Stomach (tissue), 4 donors: ENCODE measurements around the gene POLE.

ENCODE experiments used
- CTCF ChIP-seq, 7 experiments: fragments of 450-650 bp in 4 of 7; fragments of 200-600 bp in 3 of 7; sonication (generic) in 3 of 7; IDR thresholded peaks; one replicate each; pipeline ENCODE4 v1.5.1; 2016 to 2019; ENCODE audit warnings: antibody characterized with exemption in 7 of 7, control low read depth in 2 of 7, mild to moderate bottlenecking in 1 of 7
- EP300 ChIP-seq: sonication (generic); formaldehyde crosslinking; IDR thresholded peaks from one replicate; pipeline ENCODE4 v1.6.1; 2017; ENCODE audit warnings: antibody characterized with exemption
- POLR2AphosphoS5 ChIP-seq, 3 donors: sonication (generic); formaldehyde crosslinking; IDR thresholded peaks; one replicate each; pipeline ENCODE4 v1.6.1; 2016; ENCODE audit warnings: antibody characterized with exemption in 3 of 3

GRCh38 chr12:132637811-132638210 is 49.3 kb downstream of the POLE start:
- TF ChIP-seq POLR2AphosphoS5 (IDR thresholded peaks at IDR 0.05) (no peak), EP300 (no peak), CTCF (IDR thresholded peaks at IDR 0.05) (no peak)
